GM21723 (cell line): Measurements from ENCODE around the gene CTSE.
"Not testable (repeated sequence)": the region's sequence is repeated elsewhere in the genome, so short reads cannot be mapped to it uniquely, and the experiment has no call there.

Experiments
- ATAC-seq: cut with Tn5 transposase; IDR thresholded peaks from one replicate; pipeline ENCODE4 v1.9.1; 2021; ENCODE audit warnings: mild to moderate bottlenecking, moderate library complexity; ENCODE audit not compliant: unreplicated experiment

CTSE gene

GRCh38 chr1:206020393-206021007 lies 3.2 kb downstream of the CTSE start:
- no peak for ATAC-seq

- ATAC-seq: no peak
Observed at GRCh38 chr1:206015071-206015470, 8.6 kb downstream of the CTSE start.

- ATAC-seq: no peak
Observed at GRCh38 chr1:206014601-206015000, 9.1 kb downstream of the CTSE start.

GRCh38 chr1:206013026-206013795 lies 10.5 kb downstream of the CTSE start:
- no peak for ATAC-seq

GRCh38 chr1:206012086-206012859 lies 11.4 kb downstream of the CTSE start:
- peak; percentile 97 for ATAC-seq

GRCh38 chr1:206011057-206011456 lies 12.6 kb downstream of the CTSE start:
- no peak for ATAC-seq

GRCh38 chr1:206010060-206010459 lies 13.6 kb downstream of the CTSE start:
- no peak for ATAC-seq

- ATAC-seq: no peak
Observed at GRCh38 chr1:206006946-206007345, 16.7 kb downstream of the CTSE start.

- no peak for ATAC-seq
Observed at GRCh38 chr1:206005778-206006180, 17.9 kb downstream of the CTSE start.

GRCh38 chr1:206005234-206005633 lies 18.5 kb downstream of the CTSE start:
- no peak for ATAC-seq

- no peak for ATAC-seq
Observed at GRCh38 chr1:206004826-206005225, 18.9 kb downstream of the CTSE start.

GRCh38 chr1:206003854-206004800 lies 19.6 kb downstream of the CTSE start:
- ATAC-seq: no peak

GRCh38 chr1:206002871-206003801 lies 20.6 kb downstream of the CTSE start, which contains the start of gene RAB7B:
Gene RAB7B (minus strand): TSS chr1:206003395. CDS start chr1:205994135, 9,260 bp downstream.
- ATAC-seq: no peak

- no peak for ATAC-seq
Observed at GRCh38 chr1:206002160-206002559, 21.5 kb downstream of the CTSE start.

- ATAC-seq: no peak
Observed at GRCh38 chr1:206001476-206001888, 22.2 kb downstream of the CTSE start.

GRCh38 chr1:206000641-206001339 lies 22.9 kb downstream of the CTSE start:
- ATAC-seq: no peak

- no peak for ATAC-seq
Observed at GRCh38 chr1:205998457-205999241, 25.0 kb downstream of the CTSE start.

GRCh38 chr1:205996641-205997040 lies 27.1 kb downstream of the CTSE start:
- ATAC-seq: not testable (repeated sequence)
